GM12878 (cell line): ENCODE results near the gene PDSS2.

Experiments used
- MTA2 ChIP-seq: fragments of 450-650 bp; IDR thresholded peaks from 2 replicates; pipeline ENCODE4 v1.6.1; 2016; ENCODE audit warnings: low read depth, mild to moderate bottlenecking, moderate library complexity
- MXI1 ChIP-seq: fragments of 150-350 bp; IDR thresholded peaks from 2 replicates; pipeline ENCODE4 v1.6.1; 2011; ENCODE audit warnings: low read depth, mild to moderate bottlenecking, inconsistent platforms, low read length, improper control_type of control experiment
- YY1 ChIP-seq: IDR thresholded peaks from 2 replicates; pipeline ENCODE4 v1.6.1; 2011; ENCODE audit warnings: low read depth, mild to moderate bottlenecking, low read length
- TF ChIP-seq, protein P1 (sequence below): fragments of 450-650 bp; IDR thresholded peaks from 2 replicates; pipeline ENCODE4 v1.6.1; 2014; ENCODE audit warnings: mild to moderate bottlenecking

DNA sequence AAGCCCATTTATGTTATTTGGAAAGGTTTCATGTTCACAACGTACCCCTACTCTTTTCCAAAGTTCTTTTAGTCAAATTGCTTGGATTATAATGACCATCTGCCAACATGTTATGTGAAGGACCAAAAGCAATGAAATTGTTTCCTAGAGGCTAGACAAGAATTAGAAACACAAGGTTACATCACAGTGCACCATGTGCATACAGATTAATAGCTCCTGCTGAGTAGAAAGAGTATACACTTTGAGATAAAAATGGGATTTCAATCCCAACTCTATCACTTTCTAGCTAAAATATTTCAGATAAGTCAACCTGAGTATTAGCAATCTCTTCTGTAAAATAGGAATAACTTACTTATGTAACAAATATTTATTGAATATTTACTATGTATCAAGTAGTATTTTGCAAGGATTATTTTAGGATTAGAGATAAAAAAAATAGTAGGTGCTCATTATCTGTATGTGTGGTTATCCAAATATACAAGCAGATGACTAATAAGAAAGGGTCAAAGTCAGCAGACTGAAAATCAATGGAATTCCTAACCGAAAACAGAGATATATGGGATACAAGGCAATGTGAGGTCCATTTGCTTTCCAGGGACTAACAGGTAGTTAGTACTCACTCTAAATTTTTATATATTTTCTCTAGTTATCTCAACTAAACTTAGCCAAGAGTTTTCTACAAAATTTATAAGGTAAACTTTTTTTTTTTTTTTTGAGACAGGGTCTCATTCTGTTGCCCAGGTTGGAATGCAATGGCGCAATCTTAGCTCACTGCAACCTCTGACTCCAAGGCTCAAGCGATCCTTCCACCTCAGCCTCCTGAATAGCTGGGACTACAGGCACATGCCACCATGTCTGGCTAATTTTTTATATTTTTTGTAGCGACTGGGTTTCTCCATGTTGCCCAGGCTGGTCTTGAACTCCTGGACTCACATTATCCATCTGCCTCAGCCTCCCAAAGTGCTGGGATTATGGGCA is 127.7 kb downstream of the PDSS2 start:
- TF ChIP-seq, protein P1, sequence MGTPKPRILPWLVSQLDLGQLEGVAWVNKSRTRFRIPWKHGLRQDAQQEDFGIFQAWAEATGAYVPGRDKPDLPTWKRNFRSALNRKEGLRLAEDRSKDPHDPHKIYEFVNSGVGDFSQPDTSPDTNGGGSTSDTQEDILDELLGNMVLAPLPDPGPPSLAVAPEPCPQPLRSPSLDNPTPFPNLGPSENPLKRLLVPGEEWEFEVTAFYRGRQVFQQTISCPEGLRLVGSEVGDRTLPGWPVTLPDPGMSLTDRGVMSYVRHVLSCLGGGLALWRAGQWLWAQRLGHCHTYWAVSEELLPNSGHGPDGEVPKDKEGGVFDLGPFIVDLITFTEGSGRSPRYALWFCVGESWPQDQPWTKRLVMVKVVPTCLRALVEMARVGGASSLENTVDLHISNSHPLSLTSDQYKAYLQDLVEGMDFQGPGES = no peak
- TF ChIP-seq MXI1 (no peak), YY1 (no peak), MTA2 (no peak)
